Measurements from ENCODE around the gene HTR1E.
"Not testable (repeated sequence)": the region's sequence is repeated elsewhere in the genome, so short reads cannot be mapped to it uniquely, and the experiment has no call there.

DNA sequence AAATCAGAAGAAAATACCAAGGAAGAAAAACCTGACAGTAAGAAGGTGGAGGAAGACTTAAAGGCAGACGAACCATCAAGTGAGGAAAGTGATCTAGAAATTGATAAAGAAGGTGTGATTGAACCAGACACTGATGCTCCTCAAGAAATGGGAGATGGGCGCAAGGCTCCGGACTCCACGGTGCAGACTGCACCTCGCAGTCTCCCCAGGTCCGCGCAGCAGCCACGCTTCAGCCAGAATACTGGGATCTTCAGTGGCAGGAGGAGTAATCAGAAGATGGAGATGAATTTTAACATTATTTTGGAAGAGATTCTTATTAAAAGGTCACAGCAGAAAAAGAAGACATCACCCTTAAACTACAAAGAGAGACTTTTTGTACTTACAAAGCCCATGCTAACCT is 40.1 kb upstream of the HTR1E start:
- TF ChIP-seq, protein P1, sequence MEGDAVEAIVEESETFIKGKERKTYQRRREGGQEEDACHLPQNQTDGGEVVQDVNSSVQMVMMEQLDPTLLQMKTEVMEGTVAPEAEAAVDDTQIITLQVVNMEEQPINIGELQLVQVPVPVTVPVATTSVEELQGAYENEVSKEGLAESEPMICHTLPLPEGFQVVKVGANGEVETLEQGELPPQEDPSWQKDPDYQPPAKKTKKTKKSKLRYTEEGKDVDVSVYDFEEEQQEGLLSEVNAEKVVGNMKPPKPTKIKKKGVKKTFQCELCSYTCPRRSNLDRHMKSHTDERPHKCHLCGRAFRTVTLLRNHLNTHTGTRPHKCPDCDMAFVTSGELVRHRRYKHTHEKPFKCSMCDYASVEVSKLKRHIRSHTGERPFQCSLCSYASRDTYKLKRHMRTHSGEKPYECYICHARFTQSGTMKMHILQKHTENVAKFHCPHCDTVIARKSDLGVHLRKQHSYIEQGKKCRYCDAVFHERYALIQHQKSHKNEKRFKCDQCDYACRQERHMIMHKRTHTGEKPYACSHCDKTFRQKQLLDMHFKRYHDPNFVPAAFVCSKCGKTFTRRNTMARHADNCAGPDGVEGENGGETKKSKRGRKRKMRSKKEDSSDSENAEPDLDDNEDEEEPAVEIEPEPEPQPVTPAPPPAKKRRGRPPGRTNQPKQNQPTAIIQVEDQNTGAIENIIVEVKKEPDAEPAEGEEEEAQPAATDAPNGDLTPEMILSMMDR (IDR thresholded peaks at IDR 0.05) = not testable (repeated sequence)
- not testable (repeated sequence) for TF ChIP-seq POLR2A (IDR thresholded peaks at IDR 0.05)

Data from heart left ventricle (tissue), 13 donors.